Measurements from ENCODE around the gene THSD7B. TPM values are rescaled to one million over a fixed set of nuclear protein-coding genes. Genes with fewer than 3 reads are reported as not detected.
A peak's percentile ranks its signal among the peaks of the same experiment; 100 is the strongest.

The THSD7B gene
- total and polyA plus RNA-seq, 2 experiments from 2014 or later, result not detected

GRCh38 chr2:136860443-136860958, 95.2 kb downstream of the THSD7B start:
- no peak overlapping the region for H3K4me3 ChIP-seq
- no peaks in the 10 kb centered on the region for H3K36me3 ChIP-seq
- no peak overlapping the region for H3K27ac ChIP-seq
- TF ChIP-seq, protein P1, sequence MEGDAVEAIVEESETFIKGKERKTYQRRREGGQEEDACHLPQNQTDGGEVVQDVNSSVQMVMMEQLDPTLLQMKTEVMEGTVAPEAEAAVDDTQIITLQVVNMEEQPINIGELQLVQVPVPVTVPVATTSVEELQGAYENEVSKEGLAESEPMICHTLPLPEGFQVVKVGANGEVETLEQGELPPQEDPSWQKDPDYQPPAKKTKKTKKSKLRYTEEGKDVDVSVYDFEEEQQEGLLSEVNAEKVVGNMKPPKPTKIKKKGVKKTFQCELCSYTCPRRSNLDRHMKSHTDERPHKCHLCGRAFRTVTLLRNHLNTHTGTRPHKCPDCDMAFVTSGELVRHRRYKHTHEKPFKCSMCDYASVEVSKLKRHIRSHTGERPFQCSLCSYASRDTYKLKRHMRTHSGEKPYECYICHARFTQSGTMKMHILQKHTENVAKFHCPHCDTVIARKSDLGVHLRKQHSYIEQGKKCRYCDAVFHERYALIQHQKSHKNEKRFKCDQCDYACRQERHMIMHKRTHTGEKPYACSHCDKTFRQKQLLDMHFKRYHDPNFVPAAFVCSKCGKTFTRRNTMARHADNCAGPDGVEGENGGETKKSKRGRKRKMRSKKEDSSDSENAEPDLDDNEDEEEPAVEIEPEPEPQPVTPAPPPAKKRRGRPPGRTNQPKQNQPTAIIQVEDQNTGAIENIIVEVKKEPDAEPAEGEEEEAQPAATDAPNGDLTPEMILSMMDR (IDR thresholded peaks at IDR 0.05; ENCODE audit: low read depth, low read length), result no peak
- no peaks in the 10 kb centered on the region for H3K9me3 ChIP-seq (ENCODE audit: low read depth)
- H3K27me3 ChIP-seq, result no peaks in the 10 kb centered on the region
- no peaks in the 10 kb centered on the region for H3K4me1 ChIP-seq (ENCODE audit: low read depth)
- DNase-seq (ENCODE audit: low read depth in 1 of 2, low spot score in 1 of 2), result no peak

DNA sequence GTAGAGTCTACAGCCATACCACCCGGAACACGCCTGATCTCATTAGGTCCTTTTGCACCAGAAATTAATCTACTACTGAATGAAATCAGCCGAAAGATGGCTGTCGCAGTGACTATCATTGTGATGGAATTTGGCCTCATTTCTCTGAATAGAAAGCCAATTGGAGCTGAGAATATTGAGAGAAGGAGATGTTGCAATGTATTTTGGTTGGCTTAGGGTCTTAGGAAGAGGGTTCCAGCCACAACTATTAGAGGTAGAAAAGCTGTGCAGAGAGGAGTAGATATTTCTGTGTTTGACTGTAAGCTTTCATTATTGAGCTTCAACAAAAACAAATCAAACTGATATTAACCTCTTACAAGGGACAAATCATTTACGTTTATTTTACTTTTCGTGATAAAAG, 98.1 kb downstream of the THSD7B start:
- no peaks in the 10 kb centered on the region for H3K27me3 ChIP-seq
- no peaks in the 10 kb centered on the region for H3K36me3 ChIP-seq
- no peaks in the 10 kb centered on the region for H3K4me1 ChIP-seq (ENCODE audit: low read depth)
- H3K4me3 ChIP-seq, result no peak overlapping the region
- TF ChIP-seq, protein P1 (IDR thresholded peaks at IDR 0.05; ENCODE audit: low read depth, low read length), result no peak
- no peak for DNase-seq (ENCODE audit: low read depth in 1 of 2, low spot score in 1 of 2)
- H3K27ac ChIP-seq, result no peak overlapping the region
- no peaks in the 10 kb centered on the region for H3K9me3 ChIP-seq (ENCODE audit: low read depth)

DNA sequence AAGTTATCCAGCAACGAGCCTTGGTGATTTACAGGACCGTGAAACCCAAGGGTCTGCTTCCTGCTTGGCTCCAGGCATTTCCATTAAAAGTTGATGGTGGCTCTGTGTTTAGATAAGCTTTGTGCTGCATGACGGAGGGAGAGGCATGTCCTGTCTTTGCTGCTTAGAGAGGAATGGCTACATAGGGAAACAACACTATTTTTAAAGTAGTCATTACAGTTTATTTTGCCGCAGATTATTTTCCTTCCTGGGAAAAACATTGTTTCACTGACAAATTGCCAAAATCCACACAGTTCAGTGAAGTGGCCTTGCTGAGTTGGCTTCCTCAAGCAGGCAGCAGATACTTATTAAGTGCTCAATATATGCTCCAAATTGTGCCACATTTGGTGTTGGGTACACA, 98.5 kb downstream of the THSD7B start:
- Histone ChIP-seq H3K27ac (no peak overlapping the region), H3K4me1 (ENCODE audit: low read depth) (no peaks in the 10 kb centered on the region), H3K9me3 (ENCODE audit: low read depth) (no peaks in the 10 kb centered on the region), H3K27me3 (no peaks in the 10 kb centered on the region), H3K4me3 (no peak overlapping the region), H3K36me3 (no peaks in the 10 kb centered on the region)
- no peak for DNase-seq (ENCODE audit: low read depth in 1 of 2, low spot score in 1 of 2)
- TF ChIP-seq, protein P1 (IDR thresholded peaks at IDR 0.05; ENCODE audit: low read depth, low read length), result no peak

DNA sequence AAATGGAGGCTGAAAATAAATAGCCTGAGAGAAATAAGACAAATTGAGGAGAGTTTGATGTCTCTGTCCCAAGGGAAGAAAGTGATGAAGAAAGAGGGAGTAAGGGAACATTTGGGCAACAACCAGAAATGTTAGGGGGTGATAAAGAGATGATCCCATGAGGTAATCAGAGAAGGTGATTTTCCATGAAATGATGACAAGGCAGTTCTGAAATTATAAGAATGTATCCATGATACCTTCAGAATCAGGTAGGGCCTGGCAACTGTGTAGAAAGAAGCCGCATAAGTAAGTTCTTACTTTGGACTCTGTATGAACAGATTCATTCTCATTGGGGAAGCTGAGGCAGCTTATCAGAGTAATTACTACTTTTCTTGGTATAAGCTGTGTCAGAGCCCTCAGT, 106.1 kb downstream of the THSD7B start:
- no peak for DNase-seq (ENCODE audit: low read depth in 1 of 2, low spot score in 1 of 2)
- H3K36me3 ChIP-seq, result no peaks in the 10 kb centered on the region
- no peaks in the 10 kb centered on the region for H3K9me3 ChIP-seq (ENCODE audit: low read depth)
- no peaks in the 10 kb centered on the region for H3K27me3 ChIP-seq
- H3K4me3 ChIP-seq, result no peak overlapping the region
- no peaks in the 10 kb centered on the region for H3K4me1 ChIP-seq (ENCODE audit: low read depth)
- TF ChIP-seq, protein P1 (IDR thresholded peaks at IDR 0.05; ENCODE audit: low read depth, low read length), result no peak
- H3K27ac ChIP-seq, result no peak overlapping the region

GRCh38 chr2:136874258-136874657, 108.9 kb downstream of the THSD7B start:
- H3K4me1 ChIP-seq (ENCODE audit: low read depth), result no peaks in the 10 kb centered on the region
- no peak overlapping the region for H3K4me3 ChIP-seq
- peak in 1 of 2 donors; percentile 42 for DNase-seq (ENCODE audit: low read depth in 1 of 2, low spot score in 1 of 2)
- no peaks in the 10 kb centered on the region for H3K27me3 ChIP-seq
- no peaks in the 10 kb centered on the region for H3K9me3 ChIP-seq (ENCODE audit: low read depth)
- no peak overlapping the region for H3K27ac ChIP-seq
- TF ChIP-seq, protein P1 (IDR thresholded peaks at IDR 0.05; ENCODE audit: low read depth, low read length), result no peak
- H3K36me3 ChIP-seq, result no peaks in the 10 kb centered on the region

- Histone ChIP-seq H3K4me1 (ENCODE audit: low read depth) (no peaks in the 10 kb centered on the region), H3K27me3 (no peaks in the 10 kb centered on the region), H3K4me3 (no peak overlapping the region), H3K36me3 (no peaks in the 10 kb centered on the region), H3K27ac (no peak overlapping the region), H3K9me3 (ENCODE audit: low read depth) (no peaks in the 10 kb centered on the region)
- TF ChIP-seq, protein P1 (IDR thresholded peaks at IDR 0.05; ENCODE audit: low read depth, low read length), result no peak
- DNase-seq (ENCODE audit: low read depth in 1 of 2, low spot score in 1 of 2), result no peak
These were observed 125.8 kb downstream of the THSD7B start for GRCh38 chr2:136891100-136891499.
